Muscle layer of duodenum (tissue), 2 donors: ENCODE data around the gene CHRNA9.

ENCODE experiments used
- H3K27ac ChIP-seq: one replicate; pipeline ENCODE4 v1.7.0; 2013; ENCODE audit warnings: mild to moderate bottlenecking, low read length
- H3K27me3 ChIP-seq: one replicate; pipeline ENCODE4 v1.7.0; 2013; ENCODE audit warnings: low read depth, mild to moderate bottlenecking, control low read depth, low read length
- H3K36me3 ChIP-seq, 2 donors: one replicate each; pipeline ENCODE4 v1.7.0; 2013; ENCODE audit warnings: low read length in 2 of 2, control low read depth in 1 of 2, mild to moderate bottlenecking in 1 of 2; ENCODE audit not compliant: insufficient read depth in 2 of 2, control insufficient read depth in 1 of 2
- H3K4me1 ChIP-seq, 2 donors: one replicate each; pipeline ENCODE4 v1.7.0; 2013; ENCODE audit warnings: low read length in 2 of 2, mild to moderate bottlenecking in 2 of 2, control low read depth in 1 of 2, moderate library complexity in 1 of 2; ENCODE audit not compliant: insufficient read depth in 2 of 2, control insufficient read depth in 1 of 2
- H3K4me3 ChIP-seq, 2 donors: one replicate each; pipeline ENCODE4 v1.7.0; 2013; ENCODE audit warnings: low read length in 2 of 2, low read depth in 1 of 2, mild to moderate bottlenecking in 1 of 2
- H3K9me3 ChIP-seq, 2 donors: one replicate each; pipeline ENCODE4 v1.7.0; 2013; ENCODE audit warnings: low read length in 2 of 2, control low read depth in 1 of 2, mild to moderate bottlenecking in 1 of 2; ENCODE audit not compliant: control insufficient read depth in 1 of 2
- donor health status: healthy.

Gene CHRNA9

DNA sequence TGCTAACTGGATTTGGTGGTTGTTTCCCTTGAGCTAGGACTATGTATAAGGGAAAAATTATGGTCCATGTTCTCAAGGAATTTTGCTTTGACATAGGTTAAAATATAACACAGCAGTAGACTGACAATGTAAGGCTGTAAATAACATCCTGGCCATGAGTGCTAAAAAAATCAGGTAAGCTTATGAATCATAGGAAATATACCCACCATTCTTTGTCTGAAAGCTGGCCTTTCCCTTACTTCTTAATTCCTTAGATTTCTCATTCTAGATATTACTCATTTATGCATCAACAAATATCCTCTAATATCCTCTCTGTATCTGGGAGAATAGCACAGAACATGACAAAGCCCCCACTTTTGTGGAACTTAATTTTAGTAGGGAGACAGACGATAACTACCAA, 6.8 kb upstream of the CHRNA9 start:
- Histone ChIP-seq H3K4me1 (no peaks in the 10 kb centered on the region), H3K4me3 (no peak overlapping the region), H3K36me3 (no peaks in the 10 kb centered on the region), H3K27ac (no peak overlapping the region), H3K9me3 (no peaks in the 10 kb centered on the region), H3K27me3 (no peaks in the 10 kb centered on the region)

DNA sequence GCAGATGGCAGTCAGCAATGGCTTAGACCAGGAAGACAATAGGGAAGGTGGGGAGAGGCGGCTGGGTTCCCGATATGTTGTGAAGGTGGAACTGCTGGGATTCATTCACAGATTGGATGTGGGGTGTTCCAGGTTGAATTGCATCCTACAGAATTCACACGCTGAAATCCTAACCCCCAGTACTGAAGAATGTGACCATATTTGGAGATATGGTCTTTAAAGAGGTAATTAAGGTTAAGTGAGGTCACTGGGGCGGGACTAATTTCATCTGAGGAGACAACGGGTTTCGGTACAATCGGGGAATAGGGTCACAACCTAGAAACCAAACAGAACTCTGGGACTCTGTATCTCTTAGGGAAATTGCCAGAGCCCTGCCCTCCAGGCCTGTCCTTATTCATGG, 5.3 kb upstream of the CHRNA9 start:
- H3K36me3 ChIP-seq = no peaks in the 10 kb centered on the region
- H3K27ac ChIP-seq = no peak overlapping the region
- H3K4me3 ChIP-seq = no peak overlapping the region
- H3K27me3 ChIP-seq = no peaks in the 10 kb centered on the region
- no peaks in the 10 kb centered on the region for H3K4me1 ChIP-seq
- H3K9me3 ChIP-seq = no peaks in the 10 kb centered on the region

DNA sequence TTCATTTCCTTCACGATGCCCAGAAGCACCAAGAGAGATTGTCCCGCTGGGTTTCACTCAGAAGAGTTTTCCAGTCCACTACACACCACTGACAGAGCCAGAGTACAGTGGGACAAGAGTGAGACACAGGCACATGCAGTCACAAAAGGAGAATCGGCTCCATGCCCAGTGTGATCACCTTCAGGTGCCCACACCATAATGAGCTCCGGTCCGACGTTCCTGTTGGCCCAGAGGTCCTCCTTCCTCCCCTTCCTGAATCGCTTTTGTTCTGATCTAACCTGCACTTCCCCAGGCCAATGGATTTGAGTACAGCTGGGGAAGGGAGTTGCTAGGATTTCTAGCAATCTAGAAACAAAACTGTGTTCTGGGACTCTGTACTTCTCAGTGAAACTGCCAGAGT, 4.6 kb upstream of the CHRNA9 start:
- H3K27ac ChIP-seq = no peak overlapping the region
- no peaks in the 10 kb centered on the region for H3K4me1 ChIP-seq
- H3K27me3 ChIP-seq = no peaks in the 10 kb centered on the region
- H3K9me3 ChIP-seq = no peaks in the 10 kb centered on the region
- H3K36me3 ChIP-seq = no peaks in the 10 kb centered on the region
- H3K4me3 ChIP-seq = no peak overlapping the region

DNA sequence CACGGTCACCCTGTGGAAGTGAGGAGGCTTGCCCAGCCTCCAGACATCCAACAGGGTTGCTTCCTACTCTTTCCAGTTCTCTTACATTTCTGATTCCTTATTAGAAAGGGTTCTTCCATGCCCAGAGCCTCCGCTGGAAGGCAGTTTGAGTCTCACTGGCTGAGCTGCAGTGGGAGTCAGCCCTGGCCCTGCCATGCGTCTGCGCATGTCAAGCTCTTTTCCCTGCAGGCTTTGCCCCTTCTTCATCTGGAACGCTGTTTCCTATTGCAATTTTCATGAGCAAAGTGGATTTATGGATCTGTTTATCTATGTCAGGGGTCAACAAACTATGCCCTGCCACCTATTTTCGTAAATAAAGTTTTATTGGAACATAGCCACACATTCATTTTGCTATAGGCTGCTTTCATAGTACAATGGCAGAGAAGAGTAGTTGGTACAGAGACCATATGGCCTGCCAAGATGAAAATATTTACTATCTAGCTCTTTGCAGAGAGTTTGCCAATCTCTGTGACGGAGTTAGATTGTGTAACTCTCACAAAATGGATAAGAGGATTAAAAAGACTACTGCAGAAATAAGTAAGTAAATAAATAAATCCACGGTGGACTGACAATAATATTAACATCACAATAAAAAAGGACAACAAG, 3.9 kb upstream of the CHRNA9 start:
- H3K4me1 ChIP-seq = no peaks in the 10 kb centered on the region
- no peak overlapping the region for H3K27ac ChIP-seq
- no peaks in the 10 kb centered on the region for H3K27me3 ChIP-seq
- H3K4me3 ChIP-seq = no peak overlapping the region
- no peaks in the 10 kb centered on the region for H3K9me3 ChIP-seq
- H3K36me3 ChIP-seq = no peaks in the 10 kb centered on the region

DNA sequence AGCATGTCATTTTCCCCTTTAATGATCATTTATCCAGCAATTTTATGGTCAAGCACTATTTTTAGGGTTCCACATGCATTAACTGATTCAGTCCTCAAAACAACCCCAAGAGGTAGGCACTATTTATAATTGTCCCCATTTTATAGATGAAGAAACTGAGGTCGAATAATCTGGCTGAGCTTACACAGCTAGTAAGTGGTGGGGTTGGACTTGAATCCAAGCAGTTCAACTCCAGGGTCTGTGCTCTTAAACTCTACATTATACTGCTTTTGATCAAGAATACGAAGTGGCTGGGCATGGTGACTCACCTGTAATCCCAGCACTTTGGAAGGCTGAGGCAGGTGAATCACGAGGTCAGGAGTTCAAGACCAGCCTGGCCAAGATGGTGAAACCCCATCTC, 3.2 kb upstream of the CHRNA9 start:
- Histone ChIP-seq H3K4me1 (no peaks in the 10 kb centered on the region), H3K4me3 (no peak overlapping the region), H3K9me3 (no peaks in the 10 kb centered on the region), H3K27ac (no peak overlapping the region), H3K27me3 (no peaks in the 10 kb centered on the region), H3K36me3 (no peaks in the 10 kb centered on the region)

DNA sequence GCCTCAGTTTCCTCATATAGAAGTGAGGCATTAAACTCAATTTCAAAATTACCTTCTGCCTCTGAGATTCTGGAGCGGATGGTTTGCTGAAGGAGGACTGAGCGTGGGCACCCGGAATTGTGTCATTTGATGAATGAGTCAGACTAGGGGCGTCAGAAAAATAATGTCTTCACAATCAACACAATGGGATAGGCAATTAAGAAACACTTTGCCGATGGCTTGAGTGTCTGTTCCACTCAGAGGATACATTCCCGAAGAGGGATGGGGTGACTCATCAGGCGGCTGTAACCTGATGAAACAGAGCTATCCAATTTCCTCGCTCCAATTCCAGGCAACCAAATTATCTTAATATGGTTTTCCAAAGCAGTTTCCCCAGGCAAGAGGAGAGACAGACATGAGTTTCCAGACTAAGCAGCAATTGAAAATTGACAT, 1.2 kb upstream of the CHRNA9 start:
- Histone ChIP-seq H3K27ac (no peak overlapping the region), H3K4me1 (no peaks in the 10 kb centered on the region), H3K4me3 (no peak overlapping the region), H3K27me3 (no peaks in the 10 kb centered on the region), H3K36me3 (no peaks in the 10 kb centered on the region), H3K9me3 (no peaks in the 10 kb centered on the region)

DNA sequence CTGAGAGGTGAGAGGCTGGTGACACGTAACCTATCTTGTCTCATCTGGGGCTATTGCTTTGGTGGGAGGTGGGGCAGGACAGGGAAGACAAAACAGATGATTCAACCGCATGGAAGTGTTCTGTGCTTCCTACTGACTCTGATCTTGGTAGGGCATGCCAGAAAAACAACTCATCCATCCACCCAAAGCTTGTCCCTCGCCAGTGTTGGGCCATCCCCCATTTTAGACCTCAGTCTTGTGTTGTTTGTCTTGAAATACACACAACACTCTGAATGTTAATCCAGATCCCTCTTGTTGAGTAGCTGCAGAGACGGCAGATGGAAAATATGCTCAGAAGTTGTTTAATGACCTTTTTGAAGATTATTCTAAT, 377 bp downstream of the CHRNA9 start:
- Histone ChIP-seq H3K9me3 (no peaks in the 10 kb centered on the region), H3K36me3 (no peaks in the 10 kb centered on the region), H3K4me1 (no peaks in the 10 kb centered on the region), H3K4me3 (no peak overlapping the region), H3K27ac (no peak overlapping the region), H3K27me3 (no peaks in the 10 kb centered on the region)

DNA sequence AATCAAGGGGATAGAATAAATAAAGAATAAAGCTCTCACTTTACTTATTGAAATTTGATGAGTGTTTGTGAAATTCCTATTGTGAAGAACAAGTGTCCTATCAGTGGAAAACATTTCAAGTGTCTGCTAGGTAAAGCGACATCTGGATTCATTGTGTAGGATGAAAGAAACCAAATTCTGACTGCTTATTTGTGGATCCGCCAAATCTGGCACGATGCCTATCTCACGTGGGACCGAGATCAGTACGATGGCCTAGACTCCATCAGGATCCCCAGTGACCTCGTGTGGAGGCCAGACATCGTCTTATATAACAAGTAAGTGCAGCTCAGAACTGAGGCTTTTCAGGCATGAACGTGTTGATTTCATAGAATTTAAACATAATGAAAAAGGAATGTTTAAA, 1.9 kb downstream of the CHRNA9 start:
- no peaks in the 10 kb centered on the region for H3K4me1 ChIP-seq
- H3K27ac ChIP-seq = no peak overlapping the region
- no peaks in the 10 kb centered on the region for H3K36me3 ChIP-seq
- no peak overlapping the region for H3K4me3 ChIP-seq
- H3K9me3 ChIP-seq = no peaks in the 10 kb centered on the region
- no peaks in the 10 kb centered on the region for H3K27me3 ChIP-seq

DNA sequence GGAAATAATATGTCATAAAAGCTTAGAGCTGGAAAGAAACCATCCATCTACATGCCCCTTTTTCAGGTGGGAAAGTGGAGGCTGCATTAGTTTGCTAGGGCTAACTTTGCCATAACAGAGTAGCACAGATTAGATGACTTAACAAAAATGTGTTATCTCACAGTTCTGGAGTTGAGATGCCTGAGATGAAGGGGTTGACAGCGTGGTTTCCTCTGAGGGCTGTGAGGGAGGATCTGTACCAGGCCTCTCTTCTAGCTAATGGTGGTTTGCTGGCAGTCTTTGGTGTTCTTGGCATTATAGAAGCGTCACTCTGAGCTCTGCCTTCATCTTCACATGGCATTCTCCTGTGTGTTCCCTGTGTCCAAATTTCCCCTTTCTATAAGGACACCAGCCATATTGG, 2.4 kb downstream of the CHRNA9 start:
- Histone ChIP-seq H3K27me3 (no peaks in the 10 kb centered on the region), H3K4me1 (no peaks in the 10 kb centered on the region), H3K9me3 (no peaks in the 10 kb centered on the region), H3K36me3 (no peaks in the 10 kb centered on the region), H3K4me3 (no peak overlapping the region), H3K27ac (no peak overlapping the region)

DNA sequence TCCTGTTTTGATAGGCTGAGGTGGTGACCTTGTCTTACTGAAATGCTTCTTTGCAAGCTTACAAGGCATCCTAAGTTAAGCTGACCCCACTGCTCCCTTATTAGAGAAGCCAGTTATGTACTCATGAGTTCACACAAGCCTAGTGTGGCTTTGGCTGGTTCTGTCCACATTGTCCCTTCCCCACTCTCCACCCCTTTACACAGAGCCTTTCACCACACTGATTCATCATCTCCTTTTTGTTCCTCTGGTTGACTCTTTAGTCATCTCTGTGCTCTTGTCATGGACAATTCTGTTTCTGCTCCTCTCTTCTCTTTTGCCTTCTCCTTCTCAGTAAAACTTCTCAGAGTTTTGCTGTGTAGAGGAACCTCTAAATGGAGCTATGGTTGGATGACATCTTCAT, 4.9 kb downstream of the CHRNA9 start:
- H3K4me3 ChIP-seq = no peak overlapping the region

DNA sequence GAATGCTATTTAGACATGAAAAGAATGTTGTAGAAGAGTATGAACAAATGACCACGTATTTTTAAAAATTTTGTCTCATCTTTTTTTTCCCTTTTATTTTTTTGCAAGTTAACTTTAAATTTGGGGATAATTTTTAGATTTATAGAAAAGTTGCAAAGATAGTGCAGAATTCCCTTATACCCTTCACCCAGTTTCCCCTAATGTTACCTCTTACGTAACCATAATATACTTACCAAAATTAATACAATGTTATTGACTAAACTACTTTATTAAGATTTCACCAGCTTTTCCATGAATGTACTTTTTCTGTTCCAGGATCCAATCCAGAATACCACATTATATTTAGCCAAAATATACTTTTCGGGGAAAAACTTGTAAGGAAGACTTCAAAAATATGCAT, 12.3 kb downstream of the CHRNA9 start:
- H3K27ac ChIP-seq = no peak overlapping the region
- H3K4me1 ChIP-seq = no peaks in the 10 kb centered on the region
- no peaks in the 10 kb centered on the region for H3K9me3 ChIP-seq
- H3K36me3 ChIP-seq = no peaks in the 10 kb centered on the region
- H3K4me3 ChIP-seq = no peak overlapping the region
- H3K27me3 ChIP-seq = no peaks in the 10 kb centered on the region

More for the DNA sequence above, 4.9 kb downstream of the CHRNA9 start:
- H3K36me3 ChIP-seq = no peaks in the 10 kb centered on the region
- H3K9me3 ChIP-seq = no peaks in the 10 kb centered on the region
- no peaks in the 10 kb centered on the region for H3K27me3 ChIP-seq
- H3K4me1 ChIP-seq = no peaks in the 10 kb centered on the region
- H3K27ac ChIP-seq = no peak overlapping the region

DNA sequence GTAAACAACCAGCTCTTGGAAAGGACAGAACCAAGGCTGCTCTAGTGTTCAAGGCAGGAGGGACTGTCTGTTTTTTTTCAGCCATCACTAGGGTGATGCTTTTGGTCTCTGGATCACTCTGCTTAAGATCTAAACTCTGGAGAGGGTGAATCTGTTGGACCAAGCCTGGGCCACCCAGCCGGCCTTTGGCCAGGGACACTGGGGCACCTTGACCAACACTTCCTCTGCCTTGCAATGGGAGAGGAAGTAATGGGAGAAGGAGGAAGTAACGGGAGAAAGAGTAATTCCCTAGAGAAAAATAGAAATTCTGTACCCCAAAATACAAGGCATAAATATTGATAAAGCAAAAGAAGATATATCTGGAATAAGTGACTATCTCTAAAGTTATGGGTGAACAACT, 12.9 kb downstream of the CHRNA9 start:
- Histone ChIP-seq H3K4me1 (no peaks in the 10 kb centered on the region), H3K4me3 (no peak overlapping the region), H3K27ac (no peak overlapping the region), H3K9me3 (no peaks in the 10 kb centered on the region), H3K27me3 (no peaks in the 10 kb centered on the region), H3K36me3 (no peaks in the 10 kb centered on the region)
